HG03342 (cell line): ENCODE measurements around the gene PCSK4.
"Not testable (repeated sequence)": the region's sequence is repeated elsewhere in the genome, so short reads cannot be mapped to it uniquely, and the experiment has no call there.

ENCODE experiments used
- ATAC-seq: cut with Tn5 transposase; IDR thresholded peaks from one replicate; pipeline ENCODE4 v1.9.1; 2021; ENCODE audit warnings: mild to moderate bottlenecking, moderate library complexity; ENCODE audit not compliant: unreplicated experiment

The PCSK4 gene

DNA sequence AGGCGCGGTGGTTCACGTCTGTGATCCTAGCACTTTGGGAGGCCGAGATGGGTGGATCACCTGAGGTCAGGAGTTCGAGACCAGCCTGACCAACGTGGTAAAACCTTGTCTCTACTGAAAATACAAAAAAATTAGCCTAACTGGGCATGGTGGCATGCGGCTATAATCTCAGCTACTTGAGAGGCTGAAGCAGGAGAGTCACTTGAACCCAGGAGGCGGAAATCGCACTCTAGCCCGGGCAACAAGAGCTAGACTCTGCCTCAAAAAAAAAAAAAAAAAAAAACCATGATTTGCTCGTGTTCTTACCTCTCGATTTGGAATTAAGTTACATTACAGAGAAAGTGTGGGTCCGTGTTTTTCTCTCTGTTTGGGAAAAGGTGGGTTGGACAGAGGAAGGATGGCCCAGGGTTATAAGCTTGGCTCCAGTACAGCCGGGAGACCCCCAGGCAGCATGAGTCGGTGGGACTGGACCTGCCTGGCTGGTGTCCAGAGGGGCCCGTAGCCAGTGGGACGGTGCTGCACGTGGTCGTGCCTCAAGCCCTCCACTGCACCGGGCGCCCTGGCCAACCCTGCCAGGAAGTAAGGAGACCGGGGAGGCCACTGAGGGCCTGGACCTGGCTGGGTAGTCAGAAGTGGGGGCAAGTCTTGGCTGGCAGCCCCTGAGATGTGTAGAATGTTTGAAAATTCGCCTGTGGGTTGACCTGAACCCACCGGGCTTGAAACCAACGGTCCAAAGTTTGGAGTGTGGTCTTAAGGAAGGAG is 48.3 kb downstream of the PCSK4 start:
- ATAC-seq: no peak

DNA sequence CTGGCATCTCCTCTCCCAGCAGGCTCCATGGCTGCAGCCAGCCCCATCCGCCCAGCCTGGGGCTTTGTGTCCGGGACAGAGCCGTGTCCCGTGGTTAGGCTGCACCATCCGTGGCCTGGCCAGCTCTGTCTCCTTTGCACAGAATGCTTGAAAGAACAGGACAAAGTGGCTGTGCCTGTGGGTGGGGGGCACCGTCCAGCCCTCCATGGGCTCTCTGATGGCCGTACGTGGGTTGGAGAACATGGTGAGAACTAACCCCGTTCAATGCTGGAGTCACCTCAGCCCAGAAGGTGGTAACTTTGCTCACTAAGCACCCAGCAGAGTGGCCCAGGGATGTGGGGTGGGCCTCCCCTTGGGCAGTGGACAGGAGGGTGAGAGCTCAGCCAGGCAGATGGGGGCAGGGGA is 49.1 kb downstream of the PCSK4 start:
- no peak for ATAC-seq

DNA sequence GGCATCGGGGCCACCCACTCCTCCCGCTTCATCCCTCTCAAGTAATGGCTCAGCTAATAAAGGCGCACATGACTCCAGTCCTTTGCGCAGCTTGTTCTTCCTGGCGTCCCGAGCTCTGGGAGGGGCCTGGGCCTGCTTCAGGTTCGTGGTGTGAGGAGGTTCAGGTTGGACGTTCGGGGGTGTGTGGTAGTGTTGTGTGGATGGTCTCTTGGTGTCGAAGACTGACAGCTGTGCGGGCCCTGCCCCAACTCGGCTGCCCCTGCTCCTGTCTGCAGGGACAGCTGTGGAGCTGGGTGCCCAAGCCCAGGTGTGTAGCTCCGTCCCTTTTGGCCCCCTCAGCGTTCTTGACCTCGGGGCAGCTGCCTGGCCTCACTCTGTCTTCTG is 49.7 kb downstream of the PCSK4 start:
- ATAC-seq: no peak

DNA sequence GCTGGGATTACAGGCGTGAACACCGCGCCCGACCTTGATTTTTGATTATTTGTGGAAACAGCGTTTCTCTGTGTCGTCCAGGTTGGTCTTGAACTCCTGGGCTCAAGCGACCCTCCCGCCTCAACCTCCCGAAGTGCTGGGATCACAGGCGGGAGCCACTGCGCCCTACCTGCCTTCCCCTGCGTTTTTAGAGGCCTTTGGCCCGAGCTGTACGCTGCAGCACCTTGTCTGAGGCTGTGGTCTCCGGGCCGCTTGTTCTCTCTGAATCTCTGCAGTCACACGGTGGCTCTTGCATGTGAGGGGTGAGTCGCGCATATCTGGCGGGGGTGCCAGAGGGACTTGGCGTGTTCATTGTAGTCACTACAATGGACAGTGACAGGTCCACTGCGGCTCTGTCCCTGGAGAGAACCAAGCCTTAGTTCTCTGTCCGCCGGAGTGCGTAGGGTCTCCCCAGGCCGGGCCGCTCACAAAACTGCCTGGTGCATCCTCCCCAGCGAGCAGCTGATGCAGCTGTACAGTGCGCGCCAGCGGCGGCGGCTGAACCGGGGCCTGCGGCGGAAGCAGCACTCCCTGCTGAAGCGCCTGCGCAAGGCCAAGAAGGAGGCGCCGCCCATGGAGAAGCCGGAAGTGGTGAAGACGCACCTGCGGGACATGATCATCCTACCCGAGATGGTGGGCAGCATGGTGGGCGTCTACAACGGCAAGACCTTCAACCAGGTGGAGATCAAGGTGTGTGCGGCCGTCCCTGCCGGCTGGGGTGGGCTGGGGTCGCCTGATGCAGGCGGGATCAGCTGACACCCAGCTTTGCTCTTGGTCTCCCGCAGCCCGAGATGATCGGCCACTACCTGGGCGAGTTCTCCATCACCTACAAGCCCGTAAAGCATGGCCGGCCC is 50.4 kb downstream of the PCSK4 start:
- not testable (repeated sequence) for ATAC-seq

DNA sequence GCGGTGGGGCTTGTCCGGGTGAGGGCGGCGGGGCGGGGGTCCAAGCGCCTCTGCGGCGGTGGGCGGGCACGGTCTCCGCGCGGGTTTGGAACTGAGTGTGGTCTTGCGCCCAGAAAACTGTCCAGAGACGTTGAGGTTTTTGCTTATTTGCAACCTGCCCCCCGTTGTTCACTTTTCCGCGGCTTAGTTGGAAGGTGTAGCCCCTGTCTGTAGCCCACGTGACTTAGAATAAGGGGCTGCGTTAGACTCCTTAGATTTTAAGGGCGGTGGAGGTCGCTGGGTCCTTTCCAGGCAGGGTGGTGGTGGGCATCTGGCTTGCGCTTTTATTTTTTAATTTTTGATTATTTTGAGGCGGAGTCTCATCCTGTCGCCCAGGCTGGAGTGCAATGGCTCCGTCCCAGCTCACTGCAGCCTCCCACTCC is 51.2 kb downstream of the PCSK4 start:
- ATAC-seq: no peak

DNA sequence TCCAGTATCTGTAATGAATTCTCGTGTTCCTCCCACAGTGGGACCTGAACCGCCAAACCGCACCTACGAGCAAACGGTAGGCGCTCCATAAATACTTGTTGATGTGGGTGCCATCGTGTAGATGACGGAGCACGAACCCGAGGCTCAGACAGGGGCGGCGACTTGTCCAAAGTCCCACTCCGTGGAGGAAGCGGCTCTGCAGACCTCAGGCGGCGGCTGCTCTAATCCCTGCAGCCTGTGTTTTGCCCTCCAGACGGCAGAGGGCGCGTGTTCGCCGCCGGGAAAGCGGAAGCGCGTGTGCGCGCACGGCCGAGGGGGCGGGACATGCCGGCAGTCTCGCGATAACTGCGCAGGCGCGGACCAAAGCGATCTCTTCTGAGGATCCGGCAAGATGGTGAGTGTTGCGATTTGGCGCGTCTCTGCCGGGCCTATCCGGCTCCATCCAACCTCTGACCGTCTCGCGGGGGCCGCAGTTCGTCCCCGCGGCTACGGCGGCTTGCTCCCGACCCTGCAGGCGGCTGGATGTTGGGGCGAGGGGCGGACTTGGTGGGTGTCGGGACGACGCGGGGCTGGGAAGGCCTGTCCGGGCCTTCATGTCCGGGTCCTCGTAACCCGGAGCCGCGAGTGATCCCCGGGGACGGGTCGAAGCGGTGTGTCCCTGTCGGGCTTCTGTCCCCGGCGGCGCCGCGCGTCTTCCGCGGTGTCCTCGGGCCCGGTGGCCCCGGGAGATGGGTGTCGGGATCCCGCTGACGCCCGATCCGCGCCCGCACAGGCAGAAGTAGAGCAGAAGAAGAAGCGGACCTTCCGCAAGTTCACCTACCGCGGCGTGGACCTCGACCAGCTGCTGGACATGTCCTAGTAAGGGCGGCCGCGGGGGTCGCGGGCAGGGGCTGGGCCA is 51.9 kb downstream of the PCSK4 start, which contains the start of gene RPS15:
Gene RPS15 (plus strand): TSS at position 362 of the 898 bp plus-strand sequence. CDS start 30 bp downstream, at position 392.
- ATAC-seq: peak; percentile 85

DNA sequence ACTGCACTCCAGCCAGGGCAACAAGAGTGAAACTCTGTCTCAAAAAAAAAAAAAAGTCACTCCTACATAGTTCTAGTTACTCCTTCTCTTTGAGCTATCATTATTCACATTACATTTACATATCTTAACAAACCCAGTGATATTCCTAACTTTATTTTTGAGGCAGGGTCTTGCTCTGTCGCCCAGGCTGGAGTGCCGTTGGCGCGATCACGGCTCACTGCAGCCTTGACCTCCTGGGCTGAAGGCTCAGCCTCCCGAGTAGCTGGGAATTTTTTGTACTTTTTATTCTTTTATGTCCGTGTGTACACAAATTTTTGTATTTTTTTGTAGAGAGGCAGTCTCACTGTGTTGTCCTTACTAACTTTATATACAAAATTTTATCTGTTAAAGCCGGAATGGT is 52.5 kb downstream of the PCSK4 start:
- no peak for ATAC-seq

DNA sequence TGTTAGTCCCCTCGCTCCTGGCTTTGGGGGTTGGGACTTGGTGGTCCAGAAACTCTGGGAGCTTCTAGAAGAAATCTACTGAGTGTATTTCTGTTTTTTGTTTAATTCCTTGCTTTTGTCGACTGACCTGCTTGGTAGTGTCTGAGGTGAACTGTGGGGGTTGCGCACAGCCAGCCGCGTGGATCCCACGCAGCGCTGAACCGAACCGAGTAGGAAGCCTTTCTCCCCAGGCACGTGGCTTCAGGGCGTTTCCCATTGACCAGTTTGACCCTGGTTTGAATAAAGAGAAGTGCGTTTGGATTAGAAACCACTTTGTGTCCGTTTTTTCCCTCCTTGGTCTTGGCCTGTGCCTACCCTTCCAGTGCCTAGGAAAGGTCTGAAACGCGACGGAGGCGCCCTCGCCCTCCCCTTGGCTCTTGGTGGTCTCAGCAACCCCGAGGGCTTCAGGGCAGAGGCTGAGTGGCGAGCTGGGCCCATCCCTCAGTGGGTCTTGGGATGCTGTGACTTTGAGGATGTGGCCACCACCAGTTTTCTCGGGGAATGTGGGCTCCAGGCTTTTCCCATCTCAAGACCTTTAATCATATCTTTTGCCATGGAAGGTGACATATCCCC is 54.7 kb downstream of the PCSK4 start:
- ATAC-seq: no peak

DNA sequence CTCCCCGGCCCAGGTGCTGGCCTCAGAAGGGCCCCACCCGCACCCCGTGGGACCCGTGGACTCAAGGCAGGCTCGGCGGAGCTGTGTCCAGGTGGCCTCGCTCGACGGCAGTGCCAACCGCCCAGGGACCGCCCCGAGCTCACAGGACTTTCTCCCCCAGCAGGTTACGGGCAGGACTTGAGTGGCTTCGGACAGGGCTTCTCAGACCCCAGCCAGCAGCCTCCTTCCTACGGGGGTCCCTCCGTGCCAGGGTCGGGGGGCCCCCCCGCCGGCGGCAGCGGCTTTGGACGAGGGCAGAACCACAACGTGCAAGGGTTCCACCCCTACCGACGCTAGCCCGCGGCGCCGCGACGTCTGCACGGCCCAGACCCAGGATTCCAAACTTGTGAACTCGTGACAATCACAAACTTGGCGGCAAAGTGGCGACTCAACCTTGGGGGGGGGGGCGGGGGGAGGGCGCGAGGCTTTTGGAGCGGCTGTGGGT is 55.5 kb downstream of the PCSK4 start:
- no peak for ATAC-seq

DNA sequence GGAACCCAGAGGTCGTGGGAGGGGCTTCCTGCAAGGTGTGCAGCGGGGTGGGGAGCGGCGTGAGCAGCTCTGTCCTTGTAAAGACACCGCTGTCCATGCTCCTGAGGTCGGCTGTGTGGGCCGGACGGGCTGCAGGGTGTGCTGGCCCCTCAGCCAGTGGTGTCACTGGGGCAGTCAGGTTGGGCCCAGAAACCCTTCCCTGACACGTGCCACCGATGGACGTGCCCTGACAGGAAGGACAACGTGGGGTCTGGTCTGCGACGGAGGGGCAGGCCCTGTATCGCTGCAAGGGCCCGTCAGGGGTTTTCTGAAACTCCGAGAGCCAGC is 56.1 kb downstream of the PCSK4 start:
- ATAC-seq: no peak

DNA sequence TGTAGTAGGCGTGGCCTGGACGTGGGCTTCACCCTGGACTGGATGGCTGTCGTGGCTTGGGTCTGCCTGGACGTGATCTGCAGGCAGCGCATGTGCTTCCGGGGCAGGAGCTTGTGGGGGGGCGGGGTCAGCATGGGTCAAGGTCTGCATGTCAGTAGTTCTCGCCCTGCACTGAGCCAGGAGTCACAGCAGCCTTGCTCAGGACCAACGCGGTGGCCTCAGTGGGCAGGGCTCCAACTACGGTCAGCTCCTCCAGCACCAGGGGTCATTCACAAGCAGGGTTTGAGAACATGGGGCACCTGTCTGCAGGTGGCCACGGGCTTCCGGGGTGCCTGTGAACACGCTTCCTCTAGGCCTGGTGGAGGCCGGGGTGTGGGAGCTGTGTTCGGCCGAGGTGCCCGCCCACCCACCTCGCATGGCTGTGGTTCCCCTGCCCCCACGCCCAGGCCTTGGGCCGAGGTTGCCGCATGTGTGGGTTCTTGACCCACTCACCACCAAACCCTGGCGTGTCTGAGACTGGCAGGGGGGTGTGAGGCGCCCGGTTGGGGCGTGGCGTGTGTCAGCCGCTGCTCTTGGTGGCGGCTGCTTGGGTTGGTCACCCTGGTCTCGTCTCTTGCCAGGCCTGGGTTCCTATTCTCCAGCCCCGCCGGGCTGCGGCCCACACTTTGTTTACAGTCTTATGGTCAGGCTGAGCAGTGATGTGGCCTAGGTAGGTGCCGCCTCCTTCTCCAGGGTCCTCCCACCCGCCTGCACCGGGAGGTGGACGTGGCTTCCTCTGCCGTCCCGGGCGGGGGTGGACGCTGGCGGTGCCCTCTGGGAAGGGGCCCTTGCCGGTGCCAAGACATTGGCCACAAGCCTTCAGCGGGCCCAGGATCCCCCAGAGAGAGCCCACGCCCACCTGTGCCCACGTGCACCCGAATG is 56.8 kb downstream of the PCSK4 start:
- ATAC-seq: no peak

DNA sequence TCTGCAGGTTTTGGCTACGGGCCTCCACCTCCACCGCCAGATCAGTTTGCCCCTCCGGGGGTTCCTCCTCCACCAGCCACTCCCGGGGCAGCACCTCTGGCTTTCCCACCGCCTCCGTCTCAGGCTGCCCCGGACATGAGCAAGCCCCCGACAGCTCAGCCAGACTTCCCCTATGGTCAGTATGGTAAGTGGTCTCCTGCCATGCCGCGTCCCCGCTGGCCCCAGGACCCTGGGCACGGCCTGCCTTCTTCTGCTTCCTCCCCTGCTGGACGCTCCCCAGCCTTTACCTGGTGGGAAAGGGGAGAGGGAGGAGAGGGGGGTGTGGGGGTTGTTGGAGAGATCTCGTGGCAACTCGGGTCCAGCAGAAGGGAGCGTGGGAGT is 57.7 kb downstream of the PCSK4 start:
- ATAC-seq: no peak

DNA sequence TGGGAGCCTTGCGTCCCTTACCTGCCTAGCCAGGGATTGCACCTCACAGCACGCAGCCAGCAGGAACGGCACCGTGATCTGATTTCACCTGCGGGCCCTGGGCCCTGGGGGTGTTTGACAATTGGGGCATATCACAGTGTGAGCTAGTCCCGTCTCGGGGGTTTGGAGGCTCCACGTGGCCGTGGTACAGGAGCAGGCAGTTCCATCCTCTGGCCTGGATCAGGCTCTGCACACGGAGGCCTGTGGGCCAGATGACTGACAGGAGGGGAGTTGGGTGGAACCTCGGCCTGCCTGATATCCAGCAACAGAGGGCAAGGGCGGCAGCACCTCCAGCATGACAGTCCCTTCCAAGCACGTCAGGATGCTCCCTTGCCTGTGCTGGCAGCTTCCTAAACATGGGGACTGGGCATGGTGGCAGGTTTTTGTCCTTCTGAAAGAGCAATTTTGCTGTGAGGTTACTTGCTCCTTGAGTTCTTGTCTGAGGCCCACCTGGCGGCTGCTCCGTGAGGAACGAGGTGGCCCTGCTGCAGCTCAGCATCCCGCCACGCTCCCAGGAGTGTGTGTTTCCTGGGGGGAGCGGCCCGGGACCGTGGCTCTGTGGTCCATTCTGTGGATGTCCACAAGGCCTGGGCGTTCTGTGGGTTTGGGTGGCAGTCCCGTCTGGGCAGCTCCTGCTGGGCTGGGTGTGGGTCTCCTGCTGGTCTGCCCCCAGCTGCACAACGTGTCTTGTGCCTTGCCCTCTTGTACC is 58.2 kb downstream of the PCSK4 start:
- no peak for ATAC-seq
